Measurements from ENCODE around the gene TMEM132E.

Gene TMEM132E

DNA sequence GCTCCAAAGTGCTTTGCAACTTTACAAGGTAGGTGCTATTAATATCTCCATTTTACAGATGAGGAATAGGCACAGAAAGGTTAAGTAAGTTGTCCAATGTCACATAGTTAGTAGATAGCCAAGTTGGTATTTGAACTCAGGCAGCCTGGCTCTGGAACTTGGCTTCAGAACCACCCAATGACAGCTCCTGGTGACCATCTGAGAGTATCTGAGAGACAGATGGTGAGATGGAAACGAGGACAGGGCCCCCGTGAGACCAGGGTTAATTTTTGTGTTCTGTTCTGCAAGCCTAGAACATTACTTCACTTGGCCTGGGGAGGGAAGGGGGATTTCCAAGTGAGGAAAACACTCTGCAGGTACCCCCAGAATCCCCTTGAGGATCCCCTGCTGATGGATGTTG, 9.8 kb upstream of the TMEM132E start:
- no peak for DNase-seq

DNA sequence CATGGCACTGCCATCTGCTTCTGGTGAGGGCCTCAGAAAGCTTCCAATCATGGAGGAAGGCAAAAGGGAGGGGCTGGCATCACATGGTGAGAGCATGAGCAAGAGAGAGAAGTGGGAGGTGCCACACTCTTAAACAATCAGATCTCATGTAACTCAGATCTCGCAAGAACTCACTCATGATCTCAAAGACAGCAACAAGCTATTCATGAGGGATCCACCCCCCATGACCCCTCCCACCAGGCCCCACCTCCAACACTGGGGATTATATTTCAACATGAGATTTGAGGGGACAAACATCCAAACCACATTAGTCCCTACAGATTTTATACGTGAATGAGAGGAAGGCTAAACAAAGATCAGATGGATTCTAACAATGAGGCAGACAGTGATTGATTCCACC, 8.9 kb upstream of the TMEM132E start:
- DNase-seq: no peak

DNA sequence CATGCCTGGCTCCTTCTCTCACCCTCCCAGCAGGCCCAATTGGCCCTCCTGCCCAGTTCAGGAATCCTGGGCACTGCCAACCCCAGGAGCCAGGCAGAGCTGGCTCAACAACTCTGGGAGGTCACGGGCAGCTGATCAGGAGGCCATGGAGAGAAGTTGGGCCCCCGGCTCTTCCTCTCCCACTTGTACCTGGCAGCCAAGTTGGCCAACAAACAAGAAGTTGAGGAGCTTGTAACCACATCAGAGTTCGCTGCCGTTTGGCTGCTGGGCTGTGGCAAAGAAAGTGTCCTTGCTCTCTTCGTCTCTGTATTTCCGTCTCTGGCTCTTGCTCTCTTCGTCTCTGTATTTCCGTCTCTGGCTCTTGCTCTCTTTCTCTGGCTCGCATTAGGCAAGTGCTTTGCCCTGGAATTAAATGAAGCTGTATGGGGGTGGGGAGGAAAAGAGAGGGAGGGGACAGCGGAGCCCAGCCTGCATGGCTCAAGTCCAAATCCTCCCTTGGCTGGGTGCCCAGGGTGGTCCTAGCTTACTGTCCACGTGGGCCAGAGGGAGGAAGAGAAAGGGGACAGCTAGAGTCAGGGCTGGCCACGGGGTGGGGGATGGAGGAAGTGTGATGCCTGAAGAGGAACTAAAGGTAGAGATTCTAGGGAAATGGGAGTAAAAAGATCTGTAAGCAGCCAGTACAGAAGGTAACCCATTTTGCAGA, 7.8 kb upstream of the TMEM132E start:
- DNase-seq: no peak

DNA sequence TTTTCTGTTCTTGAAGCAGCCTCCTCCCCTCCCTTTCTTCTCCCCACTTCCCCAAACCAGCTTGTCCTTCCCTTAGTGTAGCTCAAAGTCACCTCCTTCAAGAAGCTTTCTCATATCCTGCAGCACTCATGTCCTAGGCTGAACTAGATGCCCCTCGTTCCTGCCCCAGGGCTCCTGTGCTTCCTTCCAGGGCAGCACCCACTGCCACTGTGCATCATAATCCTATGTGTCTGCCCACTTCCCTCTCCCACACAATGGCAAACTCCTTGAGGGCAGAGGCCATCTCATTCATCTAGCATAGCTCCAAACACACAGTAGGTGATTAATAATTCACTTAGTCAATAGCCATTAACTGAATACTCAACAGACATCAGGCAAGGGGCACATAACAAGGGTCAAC, 6.9 kb upstream of the TMEM132E start:
- no peak for DNase-seq

DNA sequence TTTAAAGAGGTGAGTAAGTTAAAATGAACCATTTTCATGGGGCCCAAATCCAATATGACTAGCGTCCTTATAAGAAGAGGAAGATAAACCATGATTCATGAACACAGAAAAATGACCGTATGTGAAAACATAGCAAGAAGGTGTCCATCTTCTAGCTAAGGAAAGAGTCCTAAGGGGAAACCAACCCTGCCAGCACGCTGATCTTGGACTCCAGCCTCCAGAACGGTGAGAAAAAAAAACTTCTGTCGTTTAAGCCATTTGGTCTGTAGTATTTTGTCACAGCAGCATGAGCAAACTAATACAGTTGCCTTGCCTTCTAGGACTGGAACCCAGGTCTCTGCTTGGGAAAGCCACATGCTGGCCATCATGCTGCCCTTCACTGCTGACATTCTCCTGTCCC, 4.2 kb upstream of the TMEM132E start:
- no peak for DNase-seq

DNA sequence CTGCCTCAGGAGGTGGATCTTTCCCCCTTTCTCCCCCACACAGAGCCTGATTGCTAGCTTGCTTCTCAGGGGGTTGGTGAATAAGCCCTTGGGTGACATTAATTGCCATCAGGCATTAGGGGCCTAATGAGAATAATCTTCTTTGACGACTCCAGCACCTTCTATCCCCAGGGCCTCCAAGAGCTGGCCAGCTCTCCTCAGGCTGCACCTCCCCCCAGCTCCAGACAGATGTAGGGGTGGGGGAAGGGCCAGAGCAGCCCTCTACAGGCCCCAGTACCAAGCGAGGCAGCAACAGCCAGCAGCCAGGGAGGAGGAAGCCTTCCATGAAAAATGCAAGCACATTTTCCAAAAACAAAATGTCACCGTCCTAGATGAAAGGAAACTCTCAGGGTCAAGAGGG, 1.4 kb upstream of the TMEM132E start:
- no peak for DNase-seq

DNA sequence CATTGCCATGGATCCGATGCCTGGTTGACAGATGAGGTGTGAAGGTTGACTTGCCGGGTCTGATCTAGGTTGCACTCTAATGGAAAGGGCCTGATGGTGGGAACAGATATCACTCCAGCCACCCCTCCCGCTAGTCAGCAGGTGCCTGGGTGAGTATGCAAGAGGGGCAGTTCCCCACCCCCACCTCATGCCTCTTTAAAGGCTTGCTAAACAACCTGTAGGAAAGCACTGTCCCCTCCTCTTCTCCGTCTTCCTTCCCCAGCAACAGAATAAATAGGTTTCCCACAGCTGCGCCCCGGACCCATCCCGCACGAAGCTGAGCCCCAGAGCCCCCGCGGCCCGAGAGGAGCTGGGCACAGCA, 746 bp upstream of the TMEM132E start:
- no peak for DNase-seq

DNA sequence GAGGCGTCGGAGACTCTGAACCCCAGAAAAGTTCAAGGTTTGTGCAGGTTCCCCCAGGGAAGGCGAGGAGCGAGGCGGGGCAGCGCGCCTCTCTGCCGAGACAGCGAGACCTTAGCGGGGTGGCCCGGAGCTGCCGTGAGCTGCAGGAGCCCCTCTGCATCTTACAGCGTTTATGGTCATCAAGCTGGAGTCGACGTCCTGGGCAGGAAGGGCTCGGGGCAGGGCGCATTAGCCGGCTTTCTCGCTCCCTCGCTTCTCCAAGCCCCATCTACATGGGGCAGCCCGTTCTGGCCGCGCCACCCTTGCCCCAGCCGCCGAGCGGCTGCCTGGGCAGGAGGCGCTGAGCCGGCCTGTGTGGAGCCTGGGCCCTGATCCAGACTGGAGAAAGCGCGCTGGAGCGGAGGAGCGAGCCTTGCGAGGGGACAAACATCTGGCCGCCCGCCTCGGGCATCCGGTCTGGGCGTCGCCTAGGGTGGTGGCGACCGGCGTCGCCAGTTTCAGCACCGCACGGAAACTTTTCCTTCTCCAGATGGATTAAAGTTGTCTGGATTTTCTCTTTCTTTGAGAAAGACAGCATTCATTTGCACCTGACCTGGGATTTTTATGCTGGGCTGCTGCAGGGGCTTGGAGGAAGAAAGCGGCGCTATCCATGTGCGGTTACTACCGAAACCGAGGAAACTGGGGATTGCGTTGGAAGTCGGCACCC, 750 bp downstream of the TMEM132E start:
- peak; percentile 55 for DNase-seq

DNA sequence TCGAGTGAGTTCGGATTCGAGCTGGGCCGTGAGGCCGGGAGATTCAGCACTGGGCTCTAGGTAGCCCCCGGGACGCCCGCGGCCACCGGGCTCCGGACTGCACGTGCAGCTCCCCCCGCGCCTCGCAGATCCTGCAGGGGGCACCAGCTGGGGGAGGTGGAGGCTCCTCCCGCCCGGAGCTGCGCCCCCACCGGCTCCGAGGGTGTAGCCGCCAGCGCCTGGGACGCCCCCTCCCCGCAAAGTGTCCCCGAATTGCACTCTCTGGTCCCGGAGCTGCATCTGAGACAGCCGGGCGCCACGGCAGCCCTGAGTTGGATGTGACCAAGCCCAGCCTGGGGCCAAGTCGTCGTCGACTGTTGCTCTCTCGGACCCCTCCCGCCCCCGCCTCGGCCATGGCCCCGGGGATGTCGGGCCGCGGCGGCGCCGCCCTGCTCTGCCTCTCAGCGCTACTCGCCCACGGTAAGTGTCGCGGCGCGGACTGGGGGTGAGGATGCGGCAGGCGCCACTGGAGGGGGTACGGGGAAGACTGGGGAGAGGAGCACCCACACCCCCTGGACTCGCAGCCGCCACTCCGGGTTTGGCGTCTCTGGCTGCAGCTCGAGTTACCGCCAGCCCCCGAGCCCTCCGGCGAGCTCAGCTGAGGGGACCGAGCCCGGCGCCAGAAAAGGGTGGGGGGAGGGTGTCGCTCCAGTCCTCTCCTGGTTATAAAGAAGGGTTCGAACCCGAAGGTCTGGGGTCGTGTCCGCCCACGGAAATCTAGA, 1.5 kb downstream of the TMEM132E start:
- no peak for DNase-seq

DNA sequence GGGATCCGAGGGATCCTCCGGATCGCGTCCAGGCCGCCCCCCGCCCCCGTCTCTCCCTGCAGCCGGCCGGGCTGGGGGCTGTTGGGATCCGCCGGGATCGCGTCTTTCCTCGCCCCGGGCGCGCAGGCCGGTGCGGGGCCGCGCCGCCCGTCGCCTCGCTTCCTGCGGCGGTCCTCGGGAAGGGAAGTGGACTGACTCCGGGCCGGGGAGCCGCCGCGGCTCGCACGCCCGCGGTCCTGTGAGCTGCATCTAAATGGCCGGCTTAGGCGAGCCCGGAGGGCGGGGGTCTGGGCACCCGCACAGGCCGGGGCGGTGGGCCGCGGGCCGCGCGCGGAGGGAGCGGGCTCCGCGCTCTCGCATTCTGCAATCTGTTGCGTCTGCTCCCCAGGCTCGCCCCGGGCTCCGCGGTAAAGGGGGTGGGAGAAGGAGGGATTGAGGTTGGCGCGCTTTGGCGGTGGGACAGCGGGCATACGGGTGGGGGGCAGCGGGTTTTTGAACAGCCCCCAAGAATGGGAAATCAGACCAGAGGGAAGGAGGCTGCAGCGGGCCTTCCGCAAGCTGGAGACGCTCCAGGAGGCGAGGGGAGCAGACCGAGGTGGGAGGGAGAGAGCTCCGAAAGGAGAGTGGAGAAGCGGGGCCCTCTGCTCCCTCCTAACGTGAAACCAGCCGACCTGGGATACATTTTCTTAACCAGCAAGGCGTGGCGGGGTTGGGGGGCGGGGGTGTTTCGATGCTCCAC, 2.2 kb downstream of the TMEM132E start:
- DNase-seq: no peak

DNA sequence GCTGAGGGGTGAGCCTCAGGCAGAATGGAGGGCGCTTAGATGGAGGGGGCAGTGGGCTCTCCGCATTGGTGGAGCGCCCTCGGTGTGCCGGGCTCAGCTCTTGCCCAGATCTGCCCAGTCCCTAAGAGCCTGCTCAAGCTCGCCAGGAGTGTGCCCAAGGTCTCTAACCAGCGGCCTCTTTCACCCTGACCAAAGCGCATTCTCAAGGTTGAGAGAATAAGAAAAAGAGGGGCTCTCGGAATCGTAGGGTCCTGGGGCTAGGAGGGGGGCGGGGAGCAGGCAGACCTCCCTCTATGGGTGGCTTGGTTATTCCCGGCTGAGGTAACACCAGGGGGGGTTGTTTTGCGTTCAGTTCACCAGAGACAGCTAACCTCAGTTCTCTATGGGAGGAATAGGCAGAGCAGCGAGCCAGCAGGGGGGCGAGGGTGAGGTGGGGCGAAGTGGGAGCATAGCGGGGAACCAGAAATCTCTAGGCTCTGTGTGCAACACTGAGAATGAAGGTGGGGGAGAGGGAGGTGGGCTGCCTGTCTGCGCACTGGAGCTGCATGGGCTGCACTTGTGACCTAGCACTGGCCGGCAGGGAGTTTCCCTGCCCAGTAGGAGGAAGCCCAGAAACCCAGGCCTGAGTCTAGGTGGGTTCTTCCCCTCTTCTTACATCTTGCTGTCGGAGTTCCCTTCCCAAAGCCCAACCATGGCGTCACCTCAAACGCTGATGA, 3.0 kb downstream of the TMEM132E start:
- DNase-seq: no peak

DNA sequence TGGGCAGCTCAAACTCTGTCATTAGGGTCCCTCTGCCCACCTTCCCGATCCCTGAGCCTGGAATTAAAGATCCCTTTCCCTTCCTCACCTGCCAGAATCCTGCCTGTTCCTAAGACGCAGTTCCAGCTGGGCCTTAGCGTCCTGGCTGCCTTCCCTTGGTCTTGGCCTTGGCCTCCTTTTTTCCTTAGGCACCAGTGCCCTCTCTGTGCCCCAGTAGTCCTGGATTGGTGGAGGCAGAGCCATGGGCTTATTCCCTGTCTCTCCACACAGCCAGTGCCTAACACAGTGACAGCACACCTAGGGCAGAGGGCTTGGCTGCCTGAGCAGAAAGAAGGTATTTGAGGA, 3.5 kb downstream of the TMEM132E start:
- DNase-seq: no peak

DNA sequence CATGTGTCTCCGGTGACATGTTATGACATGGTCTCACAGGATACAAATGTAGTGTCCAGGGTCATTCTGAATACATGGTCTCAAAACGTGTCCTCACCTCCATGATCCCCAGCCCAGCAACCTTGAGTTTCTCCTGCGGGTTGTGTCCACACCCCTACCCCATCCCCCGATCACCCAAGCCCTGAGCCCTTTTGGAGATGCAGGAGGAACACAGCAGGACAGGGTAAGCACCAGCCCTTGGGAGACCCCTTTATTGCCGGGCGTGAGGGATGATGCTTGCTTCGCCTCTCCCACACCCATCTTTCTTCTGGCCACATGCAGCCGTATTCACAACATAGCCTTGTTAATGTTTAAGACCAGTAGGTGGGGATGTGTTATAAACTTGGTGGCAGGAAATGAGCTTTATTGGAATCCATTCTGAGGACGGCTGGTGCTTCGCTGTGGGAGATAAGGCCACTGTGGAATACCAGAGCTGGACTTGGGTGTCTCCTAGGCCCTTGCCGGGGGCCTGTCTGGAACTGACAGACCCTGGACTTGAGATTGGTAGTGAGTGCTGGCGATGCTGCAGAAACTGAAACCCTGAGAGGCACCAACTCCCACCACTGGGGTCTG, 5.5 kb downstream of the TMEM132E start:
- DNase-seq: no peak

DNA sequence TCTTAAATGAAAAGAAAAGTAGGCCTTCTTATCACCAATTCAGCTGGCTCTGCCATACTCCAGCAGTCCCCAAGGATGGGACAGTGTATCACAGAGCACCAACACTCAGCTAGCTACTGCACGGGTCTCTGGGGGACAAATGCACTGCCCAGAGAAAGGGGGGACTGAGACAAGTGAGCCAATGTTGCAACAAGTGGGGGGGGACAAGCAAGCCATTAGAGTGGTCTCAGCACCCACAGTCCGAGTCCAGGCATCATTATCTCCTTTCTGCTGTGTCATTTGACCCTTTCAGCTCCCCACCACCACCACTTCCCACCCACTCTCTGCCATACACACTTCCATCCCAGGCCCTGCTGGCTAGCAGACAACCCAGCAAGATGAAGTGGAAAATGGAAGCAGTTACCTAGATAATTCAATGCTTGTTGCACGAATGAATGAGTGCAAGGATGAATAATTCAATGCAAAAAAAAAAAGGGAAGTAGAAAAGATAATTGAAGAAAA, 7.0 kb downstream of the TMEM132E start:
- DNase-seq: no peak

DNA sequence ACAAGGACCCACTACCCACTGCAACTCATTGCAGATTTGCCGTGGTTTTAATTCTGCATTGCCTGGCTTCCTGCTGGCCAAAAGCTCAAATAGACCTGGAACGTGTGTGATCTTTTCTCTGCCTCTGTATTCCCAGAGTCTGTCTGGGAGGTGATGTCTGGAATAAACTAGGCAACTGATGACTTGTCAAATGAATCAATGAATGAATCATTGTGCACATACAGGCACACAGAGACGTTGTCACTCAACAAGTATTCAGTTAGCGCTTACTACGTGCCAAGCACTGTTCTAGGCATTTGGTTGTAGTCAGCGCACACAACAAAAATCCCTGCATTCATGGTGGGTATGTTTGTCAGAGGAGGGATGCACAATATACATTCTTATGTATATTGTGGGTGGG, 8.9 kb downstream of the TMEM132E start:
- no peak for DNase-seq

DNA sequence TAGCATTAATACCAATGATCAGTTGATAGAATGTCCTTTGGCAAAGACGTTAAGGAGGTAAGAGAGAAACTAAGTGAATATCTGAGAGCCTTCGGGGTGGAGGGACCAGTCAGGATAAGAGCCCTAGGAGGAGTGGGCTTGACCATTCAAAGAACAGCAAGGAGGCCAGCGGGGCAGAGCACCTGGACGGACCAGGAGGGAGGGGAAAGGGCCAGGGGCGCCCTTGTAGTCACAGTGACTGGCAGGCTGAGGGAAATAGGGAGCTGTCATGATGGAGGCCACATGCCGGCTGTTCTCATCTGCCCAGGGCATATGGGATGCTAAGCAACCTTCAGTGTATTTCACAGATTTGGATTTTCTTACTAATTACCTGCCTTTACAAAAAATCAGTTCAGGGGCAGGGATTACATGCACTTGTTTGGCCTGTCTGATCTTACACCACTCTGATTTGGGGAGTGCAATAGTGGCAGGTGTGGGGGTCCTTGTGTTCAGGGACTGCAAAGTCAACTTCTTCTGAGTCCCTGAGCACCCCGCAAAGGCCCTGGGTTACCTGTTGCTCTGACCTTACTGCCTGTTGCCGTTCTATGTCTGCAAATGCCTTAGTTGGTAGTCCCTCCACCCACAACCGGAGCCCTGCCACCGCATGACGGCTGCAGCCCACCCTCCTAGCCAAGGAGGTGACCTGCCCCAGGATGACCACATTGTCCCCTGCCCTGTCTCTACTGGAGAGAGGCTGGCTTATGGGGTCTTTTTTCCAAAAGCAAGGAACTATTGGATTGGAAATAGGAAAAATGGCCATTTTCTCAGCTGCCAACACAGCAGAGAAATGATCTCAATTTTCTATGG, 10.0 kb downstream of the TMEM132E start:
- DNase-seq: no peak

DNA sequence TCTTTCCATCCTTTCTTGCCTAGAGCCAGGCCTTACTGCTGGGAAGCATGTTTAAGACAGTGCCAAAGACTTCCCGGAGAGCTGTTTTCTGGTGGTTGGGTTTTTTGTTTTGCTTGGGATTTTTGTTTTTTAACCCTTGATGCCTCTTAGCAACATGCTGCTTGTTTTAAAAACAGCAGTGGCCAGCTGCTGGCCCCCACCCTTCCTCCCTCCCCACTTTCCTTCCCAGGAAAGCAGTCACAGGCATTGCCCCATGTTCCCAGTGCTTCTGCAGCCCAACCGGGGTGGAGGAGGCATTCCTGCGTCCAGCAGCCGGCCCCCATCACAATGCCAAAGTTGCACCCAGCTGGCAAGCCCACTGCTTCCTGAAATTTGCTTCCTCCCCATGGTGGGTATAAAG, 12.6 kb downstream of the TMEM132E start:
- DNase-seq: no peak

DNA sequence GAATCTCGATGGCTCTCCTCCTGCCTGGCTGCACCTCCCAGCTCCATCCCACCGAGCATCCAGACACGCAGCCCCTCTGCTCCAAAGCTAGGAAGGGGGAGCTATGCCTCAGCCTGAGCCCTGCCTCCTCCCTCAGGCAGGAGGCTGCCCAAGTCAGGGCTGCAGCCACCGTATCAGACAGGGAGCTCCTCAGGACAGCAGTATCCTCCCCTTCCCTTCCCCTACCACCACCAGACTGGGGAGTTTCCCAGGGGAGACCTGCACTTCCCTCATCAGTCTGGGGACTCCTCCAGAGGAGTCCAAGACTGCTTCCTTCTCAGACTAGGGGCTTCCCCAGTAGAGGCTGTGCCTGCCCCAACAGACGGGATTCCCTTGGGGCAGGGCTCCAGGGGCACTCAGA, 17.5 kb downstream of the TMEM132E start:
- DNase-seq: no peak

DNA sequence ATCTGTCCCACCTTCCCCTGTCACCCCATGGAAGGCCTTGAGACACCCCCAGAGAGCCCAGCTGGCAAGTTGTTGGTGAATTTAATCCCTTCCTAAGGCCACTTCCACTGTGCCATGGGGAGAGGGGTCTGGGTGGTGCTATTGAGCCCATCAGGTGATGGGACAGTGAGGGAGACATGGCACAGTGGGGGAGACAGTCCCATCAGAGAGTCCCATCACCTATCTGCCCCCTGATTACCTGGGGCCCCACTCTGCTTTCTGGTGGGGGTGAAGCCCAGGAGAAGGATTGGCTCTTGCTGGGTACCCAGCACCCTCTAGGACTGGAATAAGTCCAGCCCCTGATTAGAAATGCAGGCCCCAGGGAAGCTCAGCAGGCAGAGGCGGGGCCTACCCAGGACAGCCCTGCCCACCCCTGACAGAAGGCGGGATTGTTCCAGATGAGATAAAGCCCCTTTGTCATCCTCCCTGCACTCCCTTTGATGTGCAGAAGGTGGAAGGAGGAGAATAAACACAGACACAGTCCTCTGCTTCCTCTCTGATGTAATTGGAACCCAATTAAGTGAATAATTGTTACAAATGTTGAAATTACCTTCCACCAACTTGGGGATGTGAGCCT, 18.9 kb downstream of the TMEM132E start:
- DNase-seq: no peak

DNA sequence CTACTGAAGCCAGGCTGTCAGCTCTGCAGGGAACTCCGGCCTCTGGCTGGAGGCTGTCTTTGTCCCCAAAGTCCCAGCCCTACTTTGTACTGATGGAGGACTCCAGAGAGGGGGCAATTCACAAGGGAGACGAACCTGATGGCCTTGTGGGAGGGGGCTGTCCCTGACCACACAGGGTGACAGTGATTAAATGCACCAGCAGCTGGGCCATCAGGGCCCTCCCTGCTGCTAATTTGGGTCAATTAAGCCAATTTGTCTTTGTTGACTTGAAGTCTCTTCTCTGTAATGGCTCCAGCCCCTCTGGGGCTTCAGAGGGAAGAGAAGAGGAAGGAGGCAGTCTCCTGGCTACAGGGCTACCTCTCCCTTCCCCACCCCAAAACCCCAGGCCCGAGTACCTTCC, 22.0 kb downstream of the TMEM132E start:
- DNase-seq: no peak

DNA sequence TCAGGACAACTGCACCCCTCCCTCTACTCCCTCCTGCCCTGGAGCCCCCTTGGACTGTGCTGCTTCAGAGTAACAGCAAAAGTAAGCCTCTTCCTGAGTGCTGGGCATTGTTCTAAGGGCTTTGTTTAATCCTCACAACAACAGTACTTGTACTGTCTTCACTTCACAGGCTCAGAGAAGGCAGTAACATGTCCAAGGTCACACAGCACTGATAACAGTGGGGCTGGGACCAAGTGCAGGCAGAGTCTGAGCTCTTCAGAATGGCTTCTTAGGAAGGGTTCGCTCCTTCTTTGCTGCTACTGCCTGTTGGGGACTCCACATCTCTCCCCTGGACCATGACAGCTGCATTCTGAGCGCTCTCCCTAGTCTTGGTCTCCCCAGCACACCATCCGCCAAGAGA, 24.6 kb downstream of the TMEM132E start:
- DNase-seq: no peak

All from right forelimb (tissue), 1 donor.